HG03571 (cell line): ENCODE measurements around the gene ELF1.

Experiments used
- ATAC-seq: cut with Tn5 transposase; IDR thresholded peaks from one replicate; pipeline ENCODE4 v1.9.1; 2021; ENCODE audit not compliant: unreplicated experiment

ELF1 gene

GRCh38 chr13:41019011-41019487 is at the start of gene ELF1:
ELF1 (minus strand) TSS chr13:41019316; CDS start chr13:40982054, 37,262 bp downstream.
- ATAC-seq = peak; percentile 89

DNA sequence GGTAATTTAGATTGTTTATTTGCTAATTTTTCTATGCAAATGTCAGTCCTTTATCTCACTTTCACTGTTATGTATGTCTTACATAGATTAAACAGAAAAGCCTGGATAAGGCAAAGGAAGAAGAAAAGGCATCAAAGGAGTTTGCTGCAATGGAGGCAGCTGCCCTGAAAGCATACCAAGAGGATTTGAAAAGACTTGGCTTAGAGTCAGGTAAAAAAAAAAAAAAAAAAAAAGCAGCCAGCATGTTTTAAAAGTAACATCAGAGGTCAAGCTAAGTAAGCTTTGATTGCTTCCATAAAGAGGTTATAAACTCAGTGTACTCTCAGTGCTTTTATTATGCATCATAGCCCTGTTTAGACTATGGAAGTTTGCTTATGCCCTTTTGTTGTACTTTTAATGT is 46.0 kb upstream of the ELF1 start:
- no peak for ATAC-seq

GRCh38 chr13:41064493-41064892 is 45.4 kb upstream of the ELF1 start:
- ATAC-seq = no peak

DNA sequence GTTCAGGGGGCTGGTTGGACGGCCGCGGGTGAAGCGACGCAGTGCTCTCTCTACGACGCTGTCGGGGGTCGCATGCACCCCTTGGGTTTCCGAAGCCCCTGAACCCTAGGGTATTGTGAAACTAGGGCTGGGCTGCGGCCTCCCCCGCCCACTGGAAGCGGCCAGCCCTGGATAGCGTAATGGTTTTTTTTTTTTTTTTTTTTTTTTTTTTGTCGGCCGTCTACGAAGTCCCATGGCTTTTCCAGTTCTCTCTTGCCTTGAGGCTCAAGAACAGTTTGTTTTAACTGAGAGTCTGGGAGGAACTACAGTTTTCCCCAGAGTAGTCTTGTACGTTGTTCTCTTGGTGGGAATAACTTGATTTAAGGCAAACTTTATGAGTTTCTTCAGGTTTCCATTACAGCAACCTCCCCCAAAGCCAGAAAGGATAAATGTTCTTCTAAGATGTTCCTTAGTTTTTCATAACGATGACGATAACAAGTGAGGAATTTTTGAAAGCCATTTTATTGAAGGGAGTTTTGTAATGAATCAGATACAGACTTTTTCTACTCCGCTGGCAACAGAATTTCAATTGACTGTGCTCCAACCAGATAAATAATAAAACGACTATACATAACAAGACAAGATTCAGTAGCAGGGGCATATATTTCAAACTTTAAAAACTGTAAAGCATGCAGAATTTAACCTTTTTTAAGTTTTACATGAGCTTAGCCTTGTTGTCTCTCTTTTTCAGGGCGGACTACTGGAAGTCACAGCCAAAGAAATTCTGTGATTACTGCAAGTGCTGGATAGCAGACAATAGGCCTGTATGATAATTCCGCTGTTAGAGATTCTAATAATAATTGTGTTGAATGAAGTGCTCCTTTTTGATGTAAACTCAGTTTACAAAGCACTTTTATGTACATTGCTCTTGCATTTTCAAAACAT is 43.1 kb upstream of the ELF1 start:
- peak; percentile 24 for ATAC-seq

DNA sequence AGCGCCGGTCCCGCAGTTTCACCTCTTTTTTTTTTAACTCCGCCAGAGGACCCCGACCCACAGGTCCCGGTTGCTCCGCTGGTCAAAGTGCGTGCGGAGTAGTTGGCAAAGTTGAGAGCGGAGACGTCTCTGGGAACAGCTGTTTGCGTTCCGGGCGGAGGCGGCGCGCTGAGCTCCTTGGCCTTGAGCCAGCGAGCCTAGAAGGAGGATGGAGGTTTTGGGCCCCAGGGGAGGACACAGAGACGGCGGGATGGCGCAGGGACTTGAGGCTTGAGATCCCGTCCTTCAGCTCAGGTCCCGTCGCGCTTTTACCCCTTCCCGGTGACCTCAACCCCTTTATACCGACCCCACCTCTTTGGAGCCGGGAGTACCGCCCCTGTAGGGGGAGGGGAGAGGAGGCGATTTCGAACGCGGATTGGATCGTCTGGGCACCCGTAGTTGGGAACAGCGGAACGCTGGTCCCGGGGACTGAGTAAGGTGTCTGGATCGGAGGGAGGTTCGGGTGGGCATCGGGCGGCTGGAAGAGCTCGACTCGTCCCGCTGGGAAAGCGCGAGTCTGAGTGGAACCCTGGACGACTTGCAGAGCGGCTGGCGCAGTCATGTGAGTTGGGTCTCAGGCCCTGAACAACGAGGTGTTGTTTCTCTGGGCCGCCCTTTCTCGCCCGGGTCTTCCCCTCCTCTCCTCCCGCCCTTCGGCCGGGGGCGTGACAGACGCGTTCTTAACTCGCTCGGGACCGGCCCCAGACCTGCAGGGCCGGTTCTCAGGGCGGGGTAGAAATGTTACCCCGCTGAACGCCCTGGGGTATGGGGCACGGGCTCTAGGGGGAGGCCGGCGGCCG is 42.2 kb upstream of the ELF1 start, which contains the start of gene WBP4:
TSS of gene WBP4 (plus strand) at position 435 of the 839 bp plus-strand sequence. CDS start at position 600, 165 bp downstream.
- ATAC-seq = peak; percentile 62

GRCh38 chr13:41060724-41061074 is 41.6 kb upstream of the ELF1 start:
- ATAC-seq = peak; percentile 23

GRCh38 chr13:41060082-41060723 is 41.1 kb upstream of the ELF1 start:
- peak; percentile 36 for ATAC-seq

- no peak for ATAC-seq
These were observed 40.5 kb upstream of the ELF1 start for GRCh38 chr13:41059456-41060081.

GRCh38 chr13:41058295-41059070 is 39.4 kb upstream of the ELF1 start:
- ATAC-seq = no peak

GRCh38 chr13:41056826-41057711 is 38.0 kb upstream of the ELF1 start:
- no peak for ATAC-seq

- ATAC-seq = no peak
These were observed 37.1 kb upstream of the ELF1 start for GRCh38 chr13:41056194-41056593.

DNA sequence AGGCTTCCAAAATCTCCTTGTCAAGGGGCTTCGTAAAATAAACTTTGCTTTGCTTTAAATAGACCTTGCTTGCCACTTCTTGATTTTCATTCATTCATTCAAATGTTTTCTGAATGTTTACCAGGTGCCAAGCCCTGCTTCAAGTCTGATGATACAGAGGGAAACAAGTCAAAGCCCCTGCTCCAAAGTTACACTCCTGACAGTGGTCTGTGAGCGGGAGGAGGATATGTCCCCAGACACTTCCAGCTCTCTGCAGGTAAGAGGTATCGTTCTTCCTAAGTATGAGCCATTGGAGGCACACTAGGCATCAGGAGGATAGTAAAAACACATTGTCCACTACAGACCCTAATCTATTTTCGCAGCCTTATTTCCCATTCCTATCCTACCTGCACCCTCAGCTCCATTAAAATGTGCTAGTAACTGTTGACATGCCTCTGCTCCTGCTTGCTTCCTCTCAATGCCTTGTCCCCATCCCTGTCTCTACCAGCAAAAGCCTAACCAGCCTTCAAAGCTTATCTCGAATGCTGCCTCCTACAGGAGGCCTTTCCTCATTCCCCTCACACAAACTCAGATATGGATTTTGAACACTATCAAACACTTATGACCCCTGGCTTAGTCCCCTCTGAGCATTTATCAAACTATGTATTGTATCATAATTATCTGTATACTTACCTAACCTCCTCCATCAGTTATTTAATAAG is 36.0 kb upstream of the ELF1 start:
- no peak for ATAC-seq

DNA sequence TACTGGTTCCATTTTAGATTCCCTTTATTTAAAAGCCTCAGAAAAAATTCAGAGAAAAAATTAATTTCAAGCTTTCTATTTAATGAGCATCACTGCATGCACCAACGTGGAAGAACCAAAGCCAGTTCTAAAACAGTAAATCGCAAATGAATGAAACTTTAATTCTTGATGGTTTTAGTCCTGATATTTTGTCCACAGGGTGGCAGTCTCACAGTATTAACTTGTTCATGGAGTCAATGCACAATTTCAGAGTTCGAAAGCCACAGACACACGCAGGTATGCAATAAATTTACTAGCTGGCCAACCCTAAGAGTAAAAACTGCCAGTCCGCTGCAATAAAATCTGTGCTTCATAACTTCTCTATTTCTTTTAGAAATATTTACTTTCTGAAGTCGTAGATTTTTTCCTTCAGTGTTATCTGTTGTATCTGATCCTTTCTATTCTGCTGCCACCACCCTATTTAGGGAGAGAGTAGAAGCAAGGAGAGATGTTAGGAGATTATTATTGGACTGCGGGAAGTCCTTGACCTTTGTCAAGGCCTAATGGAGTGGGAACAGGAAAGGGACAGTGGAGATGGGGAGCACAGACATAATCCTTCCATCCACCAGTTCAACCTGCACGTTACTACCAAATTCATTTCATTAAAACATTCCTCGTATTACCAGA is 35.2 kb upstream of the ELF1 start:
- no peak for ATAC-seq

- ATAC-seq = peak; percentile 81
These were observed 34.3 kb upstream of the ELF1 start for GRCh38 chr13:41053384-41053826.

DNA sequence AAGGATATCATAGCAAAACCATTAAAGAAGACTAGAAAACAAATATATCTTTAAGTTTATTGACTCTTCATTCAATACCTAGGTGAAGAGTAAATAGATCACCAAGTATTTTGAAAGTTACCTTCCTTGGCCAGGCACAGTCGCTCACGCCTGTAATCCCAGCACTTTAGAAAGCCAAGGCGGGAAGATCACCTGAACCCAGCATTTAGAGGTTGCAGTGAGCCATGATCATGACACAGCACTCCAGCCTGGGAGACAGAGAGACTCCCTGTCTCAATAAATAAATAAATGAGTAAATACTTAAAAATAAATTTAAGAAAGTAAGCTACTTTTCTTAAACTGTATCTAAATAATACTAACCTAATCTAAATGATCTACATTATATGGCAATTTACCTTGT is 33.3 kb upstream of the ELF1 start:
- ATAC-seq = no peak

GRCh38 chr13:41049480-41050440 is 30.6 kb upstream of the ELF1 start:
- ATAC-seq = no peak

DNA sequence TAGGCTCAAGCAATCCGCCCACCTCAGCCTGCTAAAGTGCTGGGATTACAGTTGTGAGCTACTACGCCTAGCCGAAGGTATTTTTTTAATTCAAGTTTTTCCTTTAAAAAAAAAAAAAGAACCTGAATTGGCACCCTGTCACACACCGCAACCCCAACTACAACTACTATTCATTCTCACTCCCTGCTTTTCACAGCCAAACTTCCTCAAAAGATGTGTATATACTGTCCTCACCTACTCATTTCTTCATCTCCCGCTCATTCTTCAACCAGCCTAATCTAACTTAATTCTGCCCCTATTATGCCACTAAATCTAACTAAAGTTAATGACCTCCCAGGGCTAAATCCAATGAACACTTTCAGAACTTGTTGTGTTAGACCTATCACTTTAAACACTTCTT is 29.5 kb upstream of the ELF1 start:
- ATAC-seq = no peak
